GM12873 (cell line): ENCODE results near the gene COMMD2.

ENCODE experiments used
- TF ChIP-seq, protein P1 (sequence below): IDR thresholded peaks from 2 replicates; pipeline ENCODE4 v1.5.1; 2012; ENCODE audit warnings: low read depth, mild to moderate bottlenecking, moderate library complexity, low read length, control low read depth; ENCODE audit not compliant: insufficient read depth; ENCODE audit errors: missing control alignments

Gene COMMD2

GRCh38 chr3:149772861-149773260 is 20.6 kb upstream of the COMMD2 start:
- TF ChIP-seq, protein P1, sequence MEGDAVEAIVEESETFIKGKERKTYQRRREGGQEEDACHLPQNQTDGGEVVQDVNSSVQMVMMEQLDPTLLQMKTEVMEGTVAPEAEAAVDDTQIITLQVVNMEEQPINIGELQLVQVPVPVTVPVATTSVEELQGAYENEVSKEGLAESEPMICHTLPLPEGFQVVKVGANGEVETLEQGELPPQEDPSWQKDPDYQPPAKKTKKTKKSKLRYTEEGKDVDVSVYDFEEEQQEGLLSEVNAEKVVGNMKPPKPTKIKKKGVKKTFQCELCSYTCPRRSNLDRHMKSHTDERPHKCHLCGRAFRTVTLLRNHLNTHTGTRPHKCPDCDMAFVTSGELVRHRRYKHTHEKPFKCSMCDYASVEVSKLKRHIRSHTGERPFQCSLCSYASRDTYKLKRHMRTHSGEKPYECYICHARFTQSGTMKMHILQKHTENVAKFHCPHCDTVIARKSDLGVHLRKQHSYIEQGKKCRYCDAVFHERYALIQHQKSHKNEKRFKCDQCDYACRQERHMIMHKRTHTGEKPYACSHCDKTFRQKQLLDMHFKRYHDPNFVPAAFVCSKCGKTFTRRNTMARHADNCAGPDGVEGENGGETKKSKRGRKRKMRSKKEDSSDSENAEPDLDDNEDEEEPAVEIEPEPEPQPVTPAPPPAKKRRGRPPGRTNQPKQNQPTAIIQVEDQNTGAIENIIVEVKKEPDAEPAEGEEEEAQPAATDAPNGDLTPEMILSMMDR = no peak

- TF ChIP-seq, protein P1 = peak; percentile 85
Observed at GRCh38 chr3:149771652-149772271, 19.5 kb upstream of the COMMD2 start.

GRCh38 chr3:149770246-149770645 is 18.0 kb upstream of the COMMD2 start:
- TF ChIP-seq, protein P1 = peak; percentile 27

DNA sequence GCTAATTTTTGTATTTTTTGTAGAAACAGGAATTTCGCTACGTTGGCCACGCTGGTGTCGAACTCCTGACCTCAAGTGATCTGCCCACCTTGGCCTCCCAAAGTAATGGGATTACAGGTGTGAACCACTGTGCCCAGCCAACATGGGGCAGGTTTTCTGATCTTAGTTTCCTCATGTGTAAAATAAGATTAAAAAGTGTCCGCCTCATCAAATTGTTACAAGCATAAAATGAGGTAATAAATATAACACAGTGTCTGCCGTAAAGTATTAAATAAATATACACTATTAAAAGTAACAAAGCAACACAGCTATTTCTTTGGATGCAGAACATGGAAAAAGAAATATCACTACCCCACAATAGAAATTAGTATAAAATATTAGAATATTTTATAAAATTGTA is 16.4 kb upstream of the COMMD2 start:
- TF ChIP-seq, protein P1 = no peak

- TF ChIP-seq, protein P1 = no peak
Observed at GRCh38 chr3:149767720-149768119, 15.4 kb upstream of the COMMD2 start.

DNA sequence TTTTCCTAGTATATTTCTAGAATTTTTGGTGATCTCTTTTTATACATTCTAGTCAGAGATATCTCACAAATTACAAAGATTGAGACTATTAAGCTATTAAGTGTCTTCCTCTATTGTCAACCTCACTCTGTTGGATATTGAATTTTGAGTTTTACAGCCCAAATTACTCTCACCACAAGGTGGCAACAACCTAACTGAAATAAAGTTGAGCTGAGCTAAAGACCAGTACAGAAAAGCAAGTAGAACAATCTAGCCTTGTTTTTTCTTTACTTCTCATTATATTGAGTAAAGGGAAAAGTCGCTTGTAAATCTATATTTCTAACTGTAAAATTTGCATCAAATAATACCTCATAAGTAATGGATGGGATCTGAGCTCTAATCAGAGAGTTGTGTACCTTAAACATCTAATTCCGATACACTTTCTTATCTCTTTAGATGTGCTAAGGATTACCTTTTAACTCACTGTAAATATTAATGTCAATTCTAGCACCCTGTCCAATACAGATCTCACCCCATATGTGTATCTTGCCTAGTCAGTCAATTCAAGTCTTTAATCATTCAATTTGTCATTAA is 13.6 kb upstream of the COMMD2 start:
- TF ChIP-seq, protein P1 = peak; percentile 41

- TF ChIP-seq, protein P1 = no peak
Observed at GRCh38 chr3:149764302-149764701, 12.0 kb upstream of the COMMD2 start.
